K562 (cell line): ENCODE data around the gene HSD3B2. TPM values are rescaled to one million over a fixed set of nuclear protein-coding genes. Genes with fewer than 3 reads are reported as not detected.

Experiments
- ATAC-seq: fragments of 200-7000 bp; cut with Tn5 transposase; 3 replicates; pipeline ENCODE4 v1.9.1; 2020; ENCODE audit warnings: moderate library complexity
- BruUV-seq: library from RNA; stranded (reverse); fragments of 400-500 nt; replicated peaks from 2 replicates; lab custom pipeline; 2021; lab: Mats Ljungman, UMichigan
- CTCF ChIA-PET: fragments of 300-600 bp; formaldehyde crosslinking; extraction: SDS; loops from one replicate; lab custom pipeline; 2021; ENCODE audit warnings: low intra/inter-chr PET ratio; lab: Yijun Ruan, JAX
- POLR2A ChIA-PET: fragments of 300-600, 350-650 bp; sonication (Branson Sonifier 250); formaldehyde crosslinking; extraction: SDS; loops from one replicate; lab custom pipeline; 2021; ENCODE audit warnings: antibody characterized with exemption, inconsistent platforms; lab: Yijun Ruan, JAX
- DNase-seq, 4 experiments: peaks; one replicate each; pipeline versions ENCODE4 v3.0.0 to v3.0.0-alpha.2; 2011 to 2018; ENCODE audit warnings: low spot score in 3 of 4, mixed read lengths in 3 of 4; ENCODE audit errors: extremely low read depth in 1 of 4
- FAIRE-seq: peaks from 2 replicates; lab custom pipeline; 2011; peaks lifted over from hg19 to GRCh38; lab: Jason Lieb, UNC
- H2AFZ ChIP-seq: 2 replicates; pipeline ENCODE4 v1.6.0; 2011; ENCODE audit warnings: low read depth, low read length, control low read depth, inconsistent platforms
- H3K27ac ChIP-seq: fragments of 200-600 bp; 3 replicates; pipeline ENCODE4 v1.8.0; 2011; ENCODE audit warnings: low read depth, mild to moderate bottlenecking, control low read depth, inconsistent platforms, low read length, moderate library complexity, mixed read lengths; ENCODE audit errors: extremely low read depth
- H3K27me3 ChIP-seq, 2 experiments: fragments of 300-600 bp in 1 of 2; 2 replicates in 1 of 2; 3 replicates in 1 of 2; pipeline versions ENCODE4 v1.6.0 to v1.8.0; 2011; ENCODE audit warnings: inconsistent platforms in 2 of 2, low read length in 2 of 2, mild to moderate bottlenecking in 1 of 2, mixed read lengths in 1 of 2, moderate library complexity in 1 of 2; ENCODE audit not compliant: control insufficient read depth in 2 of 2, insufficient read depth in 2 of 2
- H3K36me3 ChIP-seq: fragments of 300-600 bp; 3 replicates; pipeline ENCODE4 v1.8.0; 2011; ENCODE audit warnings: mild to moderate bottlenecking, low read length, inconsistent platforms; ENCODE audit not compliant: control insufficient read depth, insufficient read depth
- H3K4me1 ChIP-seq, 2 experiments: fragments of 200-600 bp in 1 of 2; replicated peaks in 1 of 2; 2 replicates in 1 of 2; 3 replicates in 1 of 2; pipeline versions ENCODE4 v1.5.1 to v1.8.0; 2011; ENCODE audit warnings: inconsistent platforms in 2 of 2, low read length in 2 of 2, mild to moderate bottlenecking in 1 of 2, mixed read lengths in 1 of 2, moderate library complexity in 1 of 2; ENCODE audit not compliant: control insufficient read depth in 2 of 2, insufficient read depth in 2 of 2
- H3K4me2 ChIP-seq: 2 replicates; pipeline ENCODE4 v1.6.1; 2011; ENCODE audit warnings: low read length, control low read depth, inconsistent platforms, mixed read lengths; ENCODE audit not compliant: insufficient read depth
- H3K4me3 ChIP-seq: fragments of 200-600 bp; sonication (generic), shearing (Covaris generic); 2 replicates; pipeline ENCODE4 v1.5.1; 2016; ENCODE audit warnings: control low read depth, inconsistent platforms
- H3K79me2 ChIP-seq: fragments of 200-600 bp; 3 replicates; pipeline ENCODE4 v1.8.0; 2011; ENCODE audit warnings: low read length, inconsistent platforms; ENCODE audit not compliant: control insufficient read depth, insufficient read depth
- H3K9ac ChIP-seq, 2 experiments: 2 replicates each; pipeline versions ENCODE4 v1.6.0 to v1.6.1; 2011; ENCODE audit warnings: low read depth in 2 of 2, low read length in 2 of 2, control low read depth in 1 of 2, inconsistent platforms in 1 of 2, mild to moderate bottlenecking in 1 of 2, mixed read lengths in 1 of 2; ENCODE audit not compliant: insufficient read depth in 1 of 2
- H3K9me1 ChIP-seq: one replicate; pipeline ENCODE4 v1.6.0; 2011; ENCODE audit warnings: inconsistent platforms, mild to moderate bottlenecking, low read length, moderate library complexity; ENCODE audit not compliant: control insufficient read depth, insufficient read depth
- H3K9me3 ChIP-seq: replicated peaks from 2 replicates; pipeline ENCODE4 v1.5.1; 2011; ENCODE audit warnings: low read depth, low read length, inconsistent platforms; ENCODE audit not compliant: control insufficient read depth, insufficient read depth
- H4K20me1 ChIP-seq: replicated peaks from 2 replicates; pipeline ENCODE4 v1.6.1; 2011; ENCODE audit warnings: low read length, inconsistent platforms, mixed read lengths; ENCODE audit not compliant: control insufficient read depth, insufficient read depth
- ATF1 ChIP-seq, 2 experiments: fragments of 450-650 bp in 1 of 2; IDR thresholded peaks; 2 replicates each; pipeline ENCODE4 v1.6.1; 2016; ENCODE audit warnings: missing compliant biosample characterization in 1 of 2, missing genetic modification characterization in 1 of 2
- BACH1 ChIP-seq: fragments of 200-800 bp; sonication (Bioruptor generic); IDR thresholded peaks from 2 replicates; pipeline ENCODE4 v1.6.1; 2016; ENCODE audit warnings: missing genetic modification characterization, missing compliant biosample characterization
- FIP1L1 ChIP-seq: fragments of 200-400 bp; formaldehyde crosslinking; IDR thresholded peaks from 2 replicates; pipeline ENCODE4 v1.6.1; 2018; ENCODE audit warnings: mild to moderate bottlenecking, low read depth, low read length; ENCODE audit not compliant: poor library complexity, severe bottlenecking
- KAT7 ChIP-seq: sonication (generic); formaldehyde crosslinking; IDR thresholded peaks from 2 replicates; pipeline ENCODE4 v1.8.0; 2022; ENCODE audit warnings: missing genetic modification reagents, mild to moderate bottlenecking, borderline replicate concordance
- PHF21A ChIP-seq: fragments of 450-650 bp; IDR thresholded peaks from 2 replicates; pipeline ENCODE4 v1.6.1; 2017; ENCODE audit warnings: low read depth, borderline replicate concordance
- RBM15 ChIP-seq: fragments of 200-400 bp; formaldehyde crosslinking; IDR thresholded peaks from 2 replicates; pipeline ENCODE4 v1.6.1; 2018; ENCODE audit warnings: mild to moderate bottlenecking, low read length, moderate library complexity; ENCODE audit not compliant: insufficient read depth
- TAF7 ChIP-seq: fragments of 450-650 bp; IDR thresholded peaks from 2 replicates; pipeline ENCODE4 v1.6.1; 2016; ENCODE audit warnings: missing genetic modification characterization, missing compliant biosample characterization
- ZNF282 ChIP-seq: sonication (generic); formaldehyde crosslinking; IDR thresholded peaks from 2 replicates; pipeline ENCODE4 v1.8.1; 2023; ENCODE audit warnings: missing genetic modification reagents
- ZNF431 ChIP-seq: sonication (generic); formaldehyde crosslinking; IDR thresholded peaks from 2 replicates; pipeline ENCODE4 v1.8.0; 2022; ENCODE audit warnings: mild to moderate bottlenecking, missing genetic modification reagents
- ZNF695 ChIP-seq: fragments of 450-650 bp; formaldehyde crosslinking; IDR thresholded peaks from 2 replicates; pipeline ENCODE4 v1.4.0; 2020; ENCODE audit warnings: mild to moderate bottlenecking, moderate library complexity
- WGBS: fragments of 100-300 bp; shearing (Covaris generic); methylation state at CpG from one replicate; pipeline ENCODE4 v1.1.6; 2016; ENCODE audit warnings: low coverage, mixed read lengths; ENCODE audit not compliant: insufficient coverage; ENCODE audit errors: missing lambda C conversion rate; 5-methylcytosine and 5-hydroxymethylcytosine counted together
- in situ Hi-C: fragments of 300-500 bp; cut with MboI; formaldehyde crosslinking; loops from 4 replicates; pipeline ENCODE4 v1.15.0; 2018; ENCODE audit warnings: inconsistent platforms, mixed read lengths
- intact Hi-C: fragments of 100-400 bp; cut with micrococcal nuclease; formaldehyde crosslinking; loops from 2 replicates; pipeline ENCODE4 v1.14.2; 2022
- polyA plus RNA-seq, 8 experiments: library from polyadenylated mRNA; depleted of rRNA in 4 of 8; stranded (reverse) in 5 of 8; unstranded in 3 of 8; fragments of >200 nt; fragmentation: Nextera tagmentation in 2 of 8; fragmentation: Illumina TruSeq in 1 of 8; extraction: Ambion mirVana in 2 of 8; extraction: Trizol in 1 of 8; gene quantifications; 2 replicates each; pipeline versions ENCODE4 v1.2.1 to v1.2.3, GENCODE V29; 2011 to 2014; ENCODE audit warnings: inconsistent platforms in 1 of 8, missing spikeins in 1 of 8
- total RNA-seq, 7 experiments: library from RNA; depleted of rRNA in 6 of 7; stranded (reverse); fragments of >200 nt in 6 of 7; fragmentation: Illumina TruSeq in 2 of 7; extraction: Trizol in 2 of 7; gene quantifications; 2 replicates each; pipeline versions ENCODE4 v1.2.1 to v1.2.3, GENCODE V29; 2011 to 2021; ENCODE audit warnings: low replicate concordance in 1 of 7
- TF ChIP-seq, protein P1 (sequence below): fragments of 250-450 bp; sonication (Bioruptor Pico); IDR thresholded peaks from 2 replicates; pipeline ENCODE4 v1.4.0; 2020; ENCODE audit warnings: mild to moderate bottlenecking, moderate library complexity
- TF ChIP-seq, protein P2 (sequence below): sonication (generic); formaldehyde crosslinking; IDR thresholded peaks from 2 replicates; pipeline ENCODE4 v1.8.1; 2023; ENCODE audit warnings: mild to moderate bottlenecking, missing genetic modification reagents

Gene HSD3B2
- total and polyA plus RNA-seq, 9 of the 15 experiments (the other 6 are each of a cell fraction or from before 2014, with no cell fraction given) = 1.1 TPM; not detected in 8

DNA sequence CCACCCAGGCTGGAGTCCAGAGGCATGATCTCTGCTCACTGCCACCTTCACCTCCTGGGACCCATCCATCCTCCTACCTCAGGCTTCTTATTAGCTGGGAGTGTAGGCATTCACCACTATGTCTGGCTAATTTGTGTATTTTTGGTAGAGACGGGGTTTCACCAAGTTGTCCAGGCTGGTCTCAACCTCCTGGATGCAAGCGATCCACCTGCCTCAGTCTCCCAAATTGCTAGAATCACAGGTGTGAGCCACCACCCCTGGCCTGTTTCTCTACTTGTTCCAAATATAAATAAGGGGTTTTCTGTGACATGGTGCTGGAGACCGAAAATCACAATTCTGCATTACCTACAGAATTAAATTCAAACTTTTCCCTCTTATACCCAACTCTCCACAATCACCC is 55.4 kb downstream of the HSD3B2 start (continued):
- TF ChIP-seq BACH1 (tag) (no peak), ZNF431 (no peak), TAF7 (no peak), PHF21A (no peak), ATF1 (CRISPR knock-in tag; IDR thresholded peaks at IDR 0.05) (no peak), ATF1 (tag; IDR thresholded peaks at IDR 0.05) (no peak), RBM15 (no peak), ZNF695 (CRISPR knock-in tag) (no peak), KAT7 (no peak)
- TF ChIP-seq, protein P1, sequence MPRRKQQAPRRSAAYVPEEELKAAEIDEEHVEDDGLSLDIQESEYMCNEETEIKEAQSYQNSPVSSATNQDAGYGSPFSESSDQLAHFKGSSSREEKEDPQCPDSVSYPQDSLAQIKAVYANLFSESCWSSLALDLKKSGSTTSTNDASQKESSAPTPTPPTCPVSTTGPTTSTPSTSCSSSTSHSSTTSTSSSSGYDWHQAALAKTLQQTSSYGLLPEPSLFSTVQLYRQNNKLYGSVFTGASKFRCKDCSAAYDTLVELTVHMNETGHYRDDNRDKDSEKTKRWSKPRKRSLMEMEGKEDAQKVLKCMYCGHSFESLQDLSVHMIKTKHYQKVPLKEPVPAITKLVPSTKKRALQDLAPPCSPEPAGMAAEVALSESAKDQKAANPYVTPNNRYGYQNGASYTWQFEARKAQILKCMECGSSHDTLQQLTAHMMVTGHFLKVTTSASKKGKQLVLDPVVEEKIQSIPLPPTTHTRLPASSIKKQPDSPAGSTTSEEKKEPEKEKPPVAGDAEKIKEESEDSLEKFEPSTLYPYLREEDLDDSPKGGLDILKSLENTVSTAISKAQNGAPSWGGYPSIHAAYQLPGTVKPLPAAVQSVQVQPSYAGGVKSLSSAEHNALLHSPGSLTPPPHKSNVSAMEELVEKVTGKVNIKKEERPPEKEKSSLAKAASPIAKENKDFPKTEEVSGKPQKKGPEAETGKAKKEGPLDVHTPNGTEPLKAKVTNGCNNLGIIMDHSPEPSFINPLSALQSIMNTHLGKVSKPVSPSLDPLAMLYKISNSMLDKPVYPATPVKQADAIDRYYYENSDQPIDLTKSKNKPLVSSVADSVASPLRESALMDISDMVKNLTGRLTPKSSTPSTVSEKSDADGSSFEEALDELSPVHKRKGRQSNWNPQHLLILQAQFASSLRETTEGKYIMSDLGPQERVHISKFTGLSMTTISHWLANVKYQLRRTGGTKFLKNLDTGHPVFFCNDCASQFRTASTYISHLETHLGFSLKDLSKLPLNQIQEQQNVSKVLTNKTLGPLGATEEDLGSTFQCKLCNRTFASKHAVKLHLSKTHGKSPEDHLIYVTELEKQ = no peak
- TF ChIP-seq, all 486 proteins: peak for 0

DNA sequence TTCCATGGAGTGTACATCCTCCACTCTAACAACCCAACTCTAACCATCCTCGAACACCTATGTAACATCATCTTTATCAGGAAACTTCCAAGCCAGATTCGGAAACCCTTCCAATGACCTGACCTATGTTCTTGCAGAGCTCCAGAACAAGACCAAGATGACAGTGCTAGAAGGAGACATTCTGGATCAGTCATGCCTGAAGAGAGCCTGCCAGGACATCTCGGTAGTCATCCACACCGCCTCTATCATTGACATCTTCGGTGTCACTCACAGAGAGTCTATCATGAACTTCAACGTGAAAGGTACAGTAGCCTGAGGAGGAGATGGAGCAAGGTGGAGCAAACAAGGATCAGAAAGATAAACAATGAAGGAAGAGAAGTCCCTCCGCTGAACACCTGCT is 56.0 kb downstream of the HSD3B2 start:
- H3K9me1 ChIP-seq = no peaks in the 10 kb centered on the region
- H2AFZ ChIP-seq = no peak overlapping the region
- no peak for ATAC-seq
- no peaks in the 10 kb centered on the region for H3K27me3 ChIP-seq
- no peaks in the 10 kb centered on the region; the same call in 1 of the 2 replicates for H4K20me1 ChIP-seq
- BruUV-seq = no TSS peak
- H3K4me1 ChIP-seq = no peaks in the 10 kb centered on the region
- FAIRE-seq = no peak
- no peaks in the 10 kb centered on the region for H3K36me3 ChIP-seq
- intact Hi-C loops = loop anchor here (10.0 kb wide), 2 partner anchors 134 to 204 kb away; no protein-coding TSS in a partner anchor
- H3K9me3 ChIP-seq = no peaks in the 10 kb centered on the region
- H3K79me2 ChIP-seq = no peaks in the 10 kb centered on the region
- H3K27ac ChIP-seq = no peak overlapping the region
- no peak overlapping the region for H3K4me3 ChIP-seq
- in situ Hi-C loops = no loop called here
- ChIA-PET POLR2A (interaction anchor here (0.7 kb wide), 1 partner anchor 178 kb away, joined by 3 read pairs; no protein-coding TSS in a partner anchor), CTCF (no interaction called here)
- no peak for DNase-seq
- no peak overlapping the region for H3K4me2 ChIP-seq
- no peak overlapping the region for H3K9ac ChIP-seq
- WGBS = 0% methylated on average over 7 of the region's 7 CpGs
- TF ChIP-seq, protein P2, sequence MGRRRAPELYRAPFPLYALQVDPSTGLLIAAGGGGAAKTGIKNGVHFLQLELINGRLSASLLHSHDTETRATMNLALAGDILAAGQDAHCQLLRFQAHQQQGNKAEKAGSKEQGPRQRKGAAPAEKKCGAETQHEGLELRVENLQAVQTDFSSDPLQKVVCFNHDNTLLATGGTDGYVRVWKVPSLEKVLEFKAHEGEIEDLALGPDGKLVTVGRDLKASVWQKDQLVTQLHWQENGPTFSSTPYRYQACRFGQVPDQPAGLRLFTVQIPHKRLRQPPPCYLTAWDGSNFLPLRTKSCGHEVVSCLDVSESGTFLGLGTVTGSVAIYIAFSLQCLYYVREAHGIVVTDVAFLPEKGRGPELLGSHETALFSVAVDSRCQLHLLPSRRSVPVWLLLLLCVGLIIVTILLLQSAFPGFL (CRISPR knock-in tag) = no peak
- TF ChIP-seq ZNF282 (CRISPR knock-in tag) (no peak), FIP1L1 (no peak)
